HEK293 (cell line): ENCODE results near the gene RNF222.

Source experiments
- CTCF ChIA-PET: fragments of 350-600 bp; formaldehyde crosslinking; extraction: SDS; loops from one replicate; lab custom pipeline; 2021; ENCODE audit warnings: antibody characterized with exemption; lab: Yijun Ruan, JAX
- POLR2A ChIA-PET: fragments of 300-600 bp; formaldehyde crosslinking; extraction: SDS; loops from one replicate; lab custom pipeline; 2020; ENCODE audit warnings: antibody characterized with exemption, inconsistent platforms; lab: Yijun Ruan, JAX
- H3K27ac ChIP-seq: fragments of 200-500 bp; sonication (Bioruptor generic); 2 replicates; pipeline ENCODE4 v1.5.1; 2014; ENCODE audit warnings: low read depth, low read length, control low read depth, inconsistent platforms; ENCODE audit errors: extremely low read depth
- H3K36me3 ChIP-seq, 2 experiments: fragments of 200-500 bp in 1 of 2; sonication (Bioruptor generic) in 1 of 2; 1 replicate in 1 of 2; 2 replicates in 1 of 2; pipeline ENCODE4 v1.5.1; 2014 to 2017; ENCODE audit warnings: inconsistent platforms in 2 of 2, low read length in 2 of 2; ENCODE audit not compliant: control insufficient read depth in 2 of 2, insufficient read depth in 1 of 2
- H3K4me1 ChIP-seq: fragments of 200-500 bp; sonication (Bioruptor generic); 2 replicates; pipeline ENCODE4 v1.5.1; 2014; ENCODE audit warnings: mild to moderate bottlenecking, low read length, inconsistent platforms; ENCODE audit not compliant: control insufficient read depth, insufficient read depth
- H3K4me3 ChIP-seq: 2 replicates; pipeline ENCODE4 v1.5.1; 2011; ENCODE audit warnings: low read depth, mild to moderate bottlenecking, control low read depth, low read length, moderate library complexity
- H3K9me3 ChIP-seq: fragments of 200-500 bp; sonication (Bioruptor generic); 2 replicates; pipeline ENCODE4 v1.5.1; 2014; ENCODE audit warnings: low read depth, low read length, inconsistent platforms; ENCODE audit not compliant: control insufficient read depth, insufficient read depth
- GLI2 ChIP-seq: fragments of 450-650 bp; formaldehyde crosslinking; IDR thresholded peaks from 2 replicates; pipeline ENCODE4; 2017; ENCODE audit warnings: missing biosample characterization, missing genetic modification characterization, low read depth, borderline replicate concordance
- GLIS1 ChIP-seq: fragments of 450-650 bp; formaldehyde crosslinking; IDR thresholded peaks from 2 replicates; pipeline ENCODE4 v1.5.1; 2016; ENCODE audit warnings: missing biosample characterization, missing genetic modification characterization
- KLF10 ChIP-seq: fragments of 450-650 bp; IDR thresholded peaks from 2 replicates; pipeline ENCODE4 v1.5.1; 2018; ENCODE audit warnings: missing biosample characterization, mild to moderate bottlenecking, missing genetic modification characterization
- MZF1 ChIP-seq: fragments of 450-650 bp; formaldehyde crosslinking; IDR thresholded peaks from 2 replicates; pipeline ENCODE4 v1.5.1; 2017; ENCODE audit warnings: missing biosample characterization, missing genetic modification characterization, borderline replicate concordance
- SCRT2 ChIP-seq: fragments of 450-650 bp; formaldehyde crosslinking; IDR thresholded peaks from 2 replicates; pipeline ENCODE4 v1.5.1; 2016; ENCODE audit warnings: missing biosample characterization, missing genetic modification characterization
- ZEB2 ChIP-seq: fragments of 450-650 bp; formaldehyde crosslinking; IDR thresholded peaks from 2 replicates; pipeline ENCODE4 v1.5.1; 2016; ENCODE audit warnings: missing biosample characterization, missing genetic modification characterization
- ZFP3 ChIP-seq: fragments of 450-650 bp; formaldehyde crosslinking; IDR thresholded peaks from 2 replicates; pipeline ENCODE4 v1.5.1; 2016; ENCODE audit warnings: low read depth, missing biosample characterization, missing genetic modification characterization
- ZNF157 ChIP-seq: fragments of 450-650 bp; formaldehyde crosslinking; IDR thresholded peaks from 2 replicates; pipeline ENCODE4 v1.5.1; 2016; ENCODE audit warnings: missing biosample characterization, missing genetic modification characterization
- ZNF2 ChIP-seq: fragments of 450-650 bp; formaldehyde crosslinking; IDR thresholded peaks from 2 replicates; pipeline ENCODE4 v1.5.1; 2016; ENCODE audit warnings: missing biosample characterization, missing genetic modification characterization
- ZNF214 ChIP-seq: fragments of 450-650 bp; formaldehyde crosslinking; IDR thresholded peaks from 2 replicates; pipeline ENCODE4 v1.5.1; 2017; ENCODE audit warnings: missing biosample characterization, mild to moderate bottlenecking, missing genetic modification characterization, borderline replicate concordance
- ZNF23 ChIP-seq: fragments of 450-650 bp; formaldehyde crosslinking; IDR thresholded peaks from 2 replicates; pipeline ENCODE4 v1.5.1; 2016; ENCODE audit warnings: missing biosample characterization, missing genetic modification characterization, borderline replicate concordance
- ZNF239 ChIP-seq: fragments of 450-650 bp; formaldehyde crosslinking; IDR thresholded peaks from 2 replicates; pipeline ENCODE4 v1.5.1; 2016; ENCODE audit warnings: missing biosample characterization, missing genetic modification characterization
- ZNF354C ChIP-seq: fragments of 450-650 bp; formaldehyde crosslinking; IDR thresholded peaks from 2 replicates; pipeline ENCODE4 v1.5.1; 2016; ENCODE audit warnings: missing biosample characterization, missing genetic modification characterization, low read depth, borderline replicate concordance
- ZNF404 ChIP-seq: fragments of 450-650 bp; formaldehyde crosslinking; IDR thresholded peaks from 2 replicates; pipeline ENCODE4 v1.5.1; 2017; ENCODE audit warnings: missing biosample characterization, missing genetic modification characterization
- ZNF571 ChIP-seq: fragments of 450-650 bp; formaldehyde crosslinking; IDR thresholded peaks from 2 replicates; pipeline ENCODE4 v1.5.0; 2017; ENCODE audit warnings: missing biosample characterization, missing genetic modification characterization
- ZNF585B ChIP-seq: fragments of 450-650 bp; formaldehyde crosslinking; IDR thresholded peaks from 2 replicates; pipeline ENCODE4 v1.5.1; 2016; ENCODE audit warnings: missing biosample characterization, missing genetic modification characterization
- ZNF837 ChIP-seq: fragments of 450-650 bp; formaldehyde crosslinking; IDR thresholded peaks from 2 replicates; pipeline ENCODE4 v1.5.1; 2016; ENCODE audit warnings: missing biosample characterization, missing genetic modification characterization
- TF ChIP-seq, protein P1 (sequence below): fragments of 450-650 bp; formaldehyde crosslinking; IDR thresholded peaks from 2 replicates; pipeline ENCODE4 v1.5.1; 2016; ENCODE audit warnings: missing biosample characterization, missing genetic modification characterization
- TF ChIP-seq, protein P2 (sequence below): fragments of 450-650 bp; formaldehyde crosslinking; IDR thresholded peaks from 2 replicates; pipeline ENCODE4 v1.5.1; 2017; ENCODE audit warnings: missing biosample characterization, missing genetic modification characterization
- TF ChIP-seq, protein P3 (sequence below): fragments of 450-650 bp; formaldehyde crosslinking; IDR thresholded peaks from 2 replicates; pipeline ENCODE4 v1.5.1; 2017; ENCODE audit warnings: missing biosample characterization, missing genetic modification characterization
- TF ChIP-seq, protein P4 (sequence below): fragments of 450-650 bp; formaldehyde crosslinking; IDR thresholded peaks from 2 replicates; pipeline ENCODE4 v1.5.1; 2017; ENCODE audit warnings: missing biosample characterization, mild to moderate bottlenecking, missing genetic modification characterization, moderate library complexity
- TF ChIP-seq, protein P5 (sequence below): fragments of 450-650 bp; formaldehyde crosslinking; IDR thresholded peaks from 2 replicates; pipeline ENCODE4 v1.5.1; 2016; ENCODE audit warnings: missing biosample characterization, missing genetic modification characterization
- TF ChIP-seq, protein P6 (sequence below): sonication (generic); formaldehyde crosslinking; IDR thresholded peaks from 2 replicates; pipeline ENCODE4 v1.8.1; 2022; ENCODE audit warnings: mild to moderate bottlenecking, moderate library complexity, missing genetic modification reagents

Gene RNF222

DNA sequence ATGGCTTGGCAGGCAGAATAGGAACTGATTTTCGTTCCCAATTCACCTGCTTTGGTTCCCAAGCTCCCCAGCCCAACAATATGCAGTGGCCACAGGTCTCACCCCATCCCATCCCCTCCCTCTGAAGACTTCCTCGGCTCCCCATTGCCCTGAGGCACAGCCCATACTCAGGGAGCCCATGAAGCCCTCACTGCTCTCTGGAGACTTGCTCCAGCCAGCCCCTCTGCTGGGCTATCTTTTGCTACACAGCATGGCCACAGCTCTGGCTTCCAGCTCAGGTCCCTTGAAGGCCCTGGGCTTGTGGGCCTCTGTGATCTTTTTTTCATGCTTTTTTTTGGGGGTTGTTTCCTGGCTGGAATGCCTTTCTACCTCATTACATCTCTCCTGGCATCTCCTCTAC lies 8.5 kb upstream of the RNF222 start:
- POLR2A ChIA-PET = interaction anchor here (0.6 to 1.2 kb wide), 5 partner anchors 20 to 610 kb away, joined by 3 to 4 read pairs (median 4); no protein-coding TSS in a partner anchor

DNA sequence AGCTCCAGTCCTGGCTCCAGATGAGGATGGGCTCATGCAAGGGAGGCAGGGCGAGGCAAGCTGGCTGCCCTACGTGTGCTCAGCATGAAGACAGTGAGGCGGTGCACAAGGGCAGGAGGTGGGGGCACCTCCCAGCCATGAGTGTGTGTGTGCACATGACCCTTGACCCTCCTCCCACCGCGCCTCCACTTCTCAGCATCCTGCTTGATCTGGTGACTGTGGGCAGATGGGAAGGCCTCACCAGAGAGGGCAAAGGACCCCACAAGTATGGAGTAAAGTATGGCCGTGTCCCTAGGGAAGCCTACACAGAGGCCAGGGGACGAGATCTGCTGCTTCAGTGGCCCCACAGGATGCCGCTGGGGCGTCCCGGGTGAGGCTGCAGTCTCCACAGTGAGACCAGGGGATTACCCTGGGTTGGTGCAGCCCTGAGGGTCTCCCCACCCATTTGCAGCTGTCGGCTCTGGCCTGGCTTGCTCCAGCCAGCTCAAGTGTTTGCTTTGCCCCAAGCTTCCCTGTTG lies 7.9 kb upstream of the RNF222 start:
- Histone ChIP-seq H3K4me3 (no peak overlapping the region), H3K4me1 (no peaks in the 10 kb centered on the region), H3K9me3 (no peaks in the 10 kb centered on the region), H3K36me3 (no peaks in the 10 kb centered on the region), H3K27ac (no peak overlapping the region)
- ChIA-PET POLR2A (interaction anchor here (0.6 to 1.2 kb wide), 3 partner anchors 19 to 611 kb away, joined by 3 to 4 read pairs (median 4); no protein-coding TSS in a partner anchor), CTCF (no interaction called here)
- TF ChIP-seq ZNF585B (tag by site-specific recombination) (no peak), GLIS1 (tag by site-specific recombination) (peak; percentile 85)
- TF ChIP-seq, protein P1, sequence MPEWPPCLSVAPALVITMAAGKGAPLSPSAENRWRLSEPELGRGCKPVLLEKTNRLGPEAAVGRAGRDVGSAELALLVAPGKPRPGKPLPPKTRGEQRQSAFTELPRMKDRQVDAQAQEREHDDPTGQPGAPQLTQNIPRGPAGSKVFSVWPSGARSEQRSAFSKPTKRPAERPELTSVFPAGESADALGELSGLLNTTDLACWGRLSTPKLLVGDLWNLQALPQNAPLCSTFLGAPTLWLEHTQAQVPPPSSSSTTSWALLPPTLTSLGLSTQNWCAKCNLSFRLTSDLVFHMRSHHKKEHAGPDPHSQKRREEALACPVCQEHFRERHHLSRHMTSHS = no peak

More for the DNA sequence above, 8.5 kb upstream of the RNF222 start:
- H3K4me3 ChIP-seq = no peak overlapping the region
- no peaks in the 10 kb centered on the region for H3K9me3 ChIP-seq
- no peaks in the 10 kb centered on the region for H3K36me3 ChIP-seq
- TF ChIP-seq ZNF239 (tag by site-specific recombination) = no peak
- TF ChIP-seq ZFP3 (tag by site-specific recombination) = no peak
- TF ChIP-seq, protein P2, sequence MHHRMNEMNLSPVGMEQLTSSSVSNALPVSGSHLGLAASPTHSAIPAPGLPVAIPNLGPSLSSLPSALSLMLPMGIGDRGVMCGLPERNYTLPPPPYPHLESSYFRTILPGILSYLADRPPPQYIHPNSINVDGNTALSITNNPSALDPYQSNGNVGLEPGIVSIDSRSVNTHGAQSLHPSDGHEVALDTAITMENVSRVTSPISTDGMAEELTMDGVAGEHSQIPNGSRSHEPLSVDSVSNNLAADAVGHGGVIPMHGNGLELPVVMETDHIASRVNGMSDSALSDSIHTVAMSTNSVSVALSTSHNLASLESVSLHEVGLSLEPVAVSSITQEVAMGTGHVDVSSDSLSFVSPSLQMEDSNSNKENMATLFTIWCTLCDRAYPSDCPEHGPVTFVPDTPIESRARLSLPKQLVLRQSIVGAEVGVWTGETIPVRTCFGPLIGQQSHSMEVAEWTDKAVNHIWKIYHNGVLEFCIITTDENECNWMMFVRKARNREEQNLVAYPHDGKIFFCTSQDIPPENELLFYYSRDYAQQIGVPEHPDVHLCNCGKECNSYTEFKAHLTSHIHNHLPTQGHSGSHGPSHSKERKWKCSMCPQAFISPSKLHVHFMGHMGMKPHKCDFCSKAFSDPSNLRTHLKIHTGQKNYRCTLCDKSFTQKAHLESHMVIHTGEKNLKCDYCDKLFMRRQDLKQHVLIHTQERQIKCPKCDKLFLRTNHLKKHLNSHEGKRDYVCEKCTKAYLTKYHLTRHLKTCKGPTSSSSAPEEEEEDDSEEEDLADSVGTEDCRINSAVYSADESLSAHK (tag by site-specific recombination) = no peak
- TF ChIP-seq ZNF214 (tag by site-specific recombination) = no peak
- TF ChIP-seq GLI2 (tag by site-specific recombination) = no peak
- TF ChIP-seq ZNF157 (tag by site-specific recombination) = no peak
- no peak for TF ChIP-seq ZNF571 (tag by site-specific recombination)
- TF ChIP-seq ZNF404 (tag by site-specific recombination) = no peak
- TF ChIP-seq, protein P3, sequence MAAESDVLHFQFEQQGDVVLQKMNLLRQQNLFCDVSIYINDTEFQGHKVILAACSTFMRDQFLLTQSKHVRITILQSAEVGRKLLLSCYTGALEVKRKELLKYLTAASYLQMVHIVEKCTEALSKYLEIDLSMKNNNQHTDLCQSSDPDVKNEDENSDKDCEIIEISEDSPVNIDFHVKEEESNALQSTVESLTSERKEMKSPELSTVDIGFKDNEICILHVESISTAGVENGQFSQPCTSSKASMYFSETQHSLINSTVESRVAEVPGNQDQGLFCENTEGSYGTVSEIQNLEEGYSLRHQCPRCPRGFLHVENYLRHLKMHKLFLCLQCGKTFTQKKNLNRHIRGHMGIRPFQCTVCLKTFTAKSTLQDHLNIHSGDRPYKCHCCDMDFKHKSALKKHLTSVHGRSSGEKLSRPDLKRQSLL = no peak
- TF ChIP-seq ZEB2 (tag by site-specific recombination) = no peak
- TF ChIP-seq ZNF23 (tag by site-specific recombination) = no peak
- TF ChIP-seq, protein P4, sequence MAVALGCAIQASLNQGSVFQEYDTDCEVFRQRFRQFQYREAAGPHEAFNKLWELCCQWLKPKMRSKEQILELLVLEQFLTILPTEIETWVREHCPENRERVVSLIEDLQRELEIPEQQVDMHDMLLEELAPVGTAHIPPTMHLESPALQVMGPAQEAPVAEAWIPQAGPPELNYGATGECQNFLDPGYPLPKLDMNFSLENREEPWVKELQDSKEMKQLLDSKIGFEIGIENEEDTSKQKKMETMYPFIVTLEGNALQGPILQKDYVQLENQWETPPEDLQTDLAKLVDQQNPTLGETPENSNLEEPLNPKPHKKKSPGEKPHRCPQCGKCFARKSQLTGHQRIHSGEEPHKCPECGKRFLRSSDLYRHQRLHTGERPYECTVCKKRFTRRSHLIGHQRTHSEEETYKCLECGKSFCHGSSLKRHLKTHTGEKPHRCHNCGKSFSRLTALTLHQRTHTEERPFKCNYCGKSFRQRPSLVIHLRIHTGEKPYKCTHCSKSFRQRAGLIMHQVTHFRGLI = no peak
- TF ChIP-seq SCRT2 (tag by site-specific recombination) = no peak
- TF ChIP-seq ZNF2 (tag by site-specific recombination) = no peak
- TF ChIP-seq, protein P5, sequence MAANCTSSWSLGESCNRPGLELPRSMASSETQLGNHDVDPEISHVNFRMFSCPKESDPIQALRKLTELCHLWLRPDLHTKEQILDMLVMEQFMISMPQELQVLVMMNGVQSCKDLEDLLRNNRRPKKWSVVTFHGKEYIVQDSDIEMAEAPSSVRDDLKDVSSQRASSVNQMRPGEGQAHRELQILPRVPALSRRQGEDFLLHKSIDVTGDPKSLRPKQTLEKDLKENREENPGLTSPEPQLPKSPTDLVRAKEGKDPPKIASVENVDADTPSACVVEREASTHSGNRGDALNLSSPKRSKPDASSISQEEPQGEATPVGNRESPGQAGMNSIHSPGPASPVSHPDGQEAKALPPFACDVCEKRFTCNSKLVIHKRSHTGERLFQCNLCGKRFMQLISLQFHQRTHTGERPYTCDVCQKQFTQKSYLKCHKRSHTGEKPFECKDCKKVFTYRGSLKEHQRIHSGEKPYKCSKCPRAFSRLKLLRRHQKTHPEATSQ (tag by site-specific recombination) = no peak
- TF ChIP-seq ZNF354C (tag by site-specific recombination) = no peak
- no peak for TF ChIP-seq ZNF837
- no peak for TF ChIP-seq MZF1
- TF ChIP-seq KLF10 = no peak
- TF ChIP-seq, protein P6, sequence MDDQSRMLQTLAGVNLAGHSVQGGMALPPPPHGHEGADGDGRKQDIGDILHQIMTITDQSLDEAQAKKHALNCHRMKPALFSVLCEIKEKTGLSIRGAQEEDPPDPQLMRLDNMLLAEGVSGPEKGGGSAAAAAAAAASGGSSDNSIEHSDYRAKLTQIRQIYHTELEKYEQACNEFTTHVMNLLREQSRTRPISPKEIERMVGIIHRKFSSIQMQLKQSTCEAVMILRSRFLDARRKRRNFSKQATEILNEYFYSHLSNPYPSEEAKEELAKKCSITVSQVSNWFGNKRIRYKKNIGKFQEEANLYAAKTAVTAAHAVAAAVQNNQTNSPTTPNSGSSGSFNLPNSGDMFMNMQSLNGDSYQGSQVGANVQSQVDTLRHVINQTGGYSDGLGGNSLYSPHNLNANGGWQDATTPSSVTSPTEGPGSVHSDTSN (CRISPR knock-in tag) = no peak
- H3K27ac ChIP-seq = no peak overlapping the region
- CTCF ChIA-PET = no interaction called here
- H3K4me1 ChIP-seq = no peaks in the 10 kb centered on the region
